Cerebellar nuclear complex (tissue), 1 donor: ENCODE measurements around the gene OSBP2.

Source experiments
- DNase-seq, 2 experiments: peaks; one replicate each; lab custom pipeline; 2025; lab: John Stamatoyannopoulos, UW

Gene OSBP2, protein sequence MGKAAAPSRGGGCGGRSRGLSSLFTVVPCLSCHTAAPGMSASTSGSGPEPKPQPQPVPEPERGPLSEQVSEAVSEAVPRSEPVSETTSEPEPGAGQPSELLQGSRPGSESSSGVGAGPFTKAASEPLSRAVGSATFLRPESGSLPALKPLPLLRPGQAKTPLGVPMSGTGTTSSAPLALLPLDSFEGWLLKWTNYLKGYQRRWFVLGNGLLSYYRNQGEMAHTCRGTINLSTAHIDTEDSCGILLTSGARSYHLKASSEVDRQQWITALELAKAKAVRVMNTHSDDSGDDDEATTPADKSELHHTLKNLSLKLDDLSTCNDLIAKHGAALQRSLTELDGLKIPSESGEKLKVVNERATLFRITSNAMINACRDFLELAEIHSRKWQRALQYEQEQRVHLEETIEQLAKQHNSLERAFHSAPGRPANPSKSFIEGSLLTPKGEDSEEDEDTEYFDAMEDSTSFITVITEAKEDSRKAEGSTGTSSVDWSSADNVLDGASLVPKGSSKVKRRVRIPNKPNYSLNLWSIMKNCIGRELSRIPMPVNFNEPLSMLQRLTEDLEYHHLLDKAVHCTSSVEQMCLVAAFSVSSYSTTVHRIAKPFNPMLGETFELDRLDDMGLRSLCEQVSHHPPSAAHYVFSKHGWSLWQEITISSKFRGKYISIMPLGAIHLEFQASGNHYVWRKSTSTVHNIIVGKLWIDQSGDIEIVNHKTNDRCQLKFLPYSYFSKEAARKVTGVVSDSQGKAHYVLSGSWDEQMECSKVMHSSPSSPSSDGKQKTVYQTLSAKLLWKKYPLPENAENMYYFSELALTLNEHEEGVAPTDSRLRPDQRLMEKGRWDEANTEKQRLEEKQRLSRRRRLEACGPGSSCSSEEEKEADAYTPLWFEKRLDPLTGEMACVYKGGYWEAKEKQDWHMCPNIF

DNA sequence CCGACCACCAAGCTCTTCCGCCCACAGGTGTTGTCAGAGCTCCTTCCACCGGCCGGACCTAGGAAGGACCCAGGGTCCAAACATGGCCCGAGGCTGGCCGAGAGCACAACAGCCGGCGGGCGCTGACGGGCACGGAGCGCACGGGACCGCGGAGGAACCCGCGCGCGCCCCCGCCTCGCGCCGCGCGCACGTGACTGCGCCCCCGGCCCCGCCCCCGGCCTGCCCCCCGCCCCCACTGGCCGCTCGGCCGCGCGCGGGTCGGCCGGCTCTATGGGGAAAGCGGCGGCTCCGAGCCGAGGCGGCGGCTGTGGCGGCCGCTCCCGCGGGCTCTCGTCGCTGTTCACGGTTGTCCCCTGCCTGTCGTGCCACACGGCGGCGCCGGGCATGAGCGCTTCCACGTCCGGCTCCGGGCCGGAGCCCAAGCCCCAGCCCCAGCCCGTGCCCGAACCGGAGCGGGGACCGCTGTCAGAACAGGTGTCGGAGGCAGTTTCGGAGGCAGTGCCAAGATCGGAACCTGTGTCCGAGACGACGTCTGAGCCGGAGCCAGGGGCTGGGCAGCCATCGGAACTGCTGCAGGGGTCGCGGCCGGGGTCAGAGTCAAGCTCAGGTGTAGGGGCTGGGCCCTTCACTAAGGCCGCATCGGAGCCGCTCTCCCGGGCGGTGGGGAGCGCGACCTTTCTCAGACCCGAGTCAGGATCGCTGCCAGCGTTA, at the start of gene OSBP2:
Gene OSBP2 (plus strand): TSS at position 235 of the 711 bp plus-strand sequence. CDS start 36 bp downstream, at position 271.
- DNase-seq: peak in 1 of 2 experiments; percentile 19

DNA sequence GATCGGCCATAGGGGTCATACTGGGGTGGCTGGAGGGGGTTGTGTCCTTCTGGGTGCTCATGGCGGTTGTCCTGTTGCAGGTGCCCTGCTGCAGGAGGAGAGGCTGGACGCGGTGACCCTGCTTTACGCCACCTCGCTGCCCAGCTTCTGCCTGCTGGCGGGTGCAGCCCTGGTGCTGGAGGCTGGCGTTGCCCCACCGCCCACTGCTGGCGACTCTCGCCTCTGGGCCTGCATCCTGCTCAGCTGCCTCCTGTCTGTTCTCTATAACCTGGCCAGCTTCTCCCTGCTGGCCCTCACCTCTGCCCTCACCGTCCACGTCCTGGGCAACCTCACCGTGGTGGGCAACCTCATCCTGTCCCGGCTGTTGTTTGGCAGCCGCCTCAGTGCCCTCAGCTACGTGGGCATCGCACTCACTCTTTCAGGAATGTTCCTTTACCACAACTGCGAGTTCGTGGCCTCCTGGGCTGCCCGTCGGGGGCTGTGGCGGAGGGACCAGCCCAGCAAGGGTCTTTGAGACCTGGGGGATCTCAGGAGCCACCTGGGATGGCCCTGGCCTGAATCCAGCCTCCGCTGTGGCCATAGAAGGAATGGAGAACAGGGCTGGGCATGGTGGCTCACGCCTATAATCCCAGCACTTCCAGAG, 48.0 kb upstream of the OSBP2 start:
- DNase-seq: no peak

DNA sequence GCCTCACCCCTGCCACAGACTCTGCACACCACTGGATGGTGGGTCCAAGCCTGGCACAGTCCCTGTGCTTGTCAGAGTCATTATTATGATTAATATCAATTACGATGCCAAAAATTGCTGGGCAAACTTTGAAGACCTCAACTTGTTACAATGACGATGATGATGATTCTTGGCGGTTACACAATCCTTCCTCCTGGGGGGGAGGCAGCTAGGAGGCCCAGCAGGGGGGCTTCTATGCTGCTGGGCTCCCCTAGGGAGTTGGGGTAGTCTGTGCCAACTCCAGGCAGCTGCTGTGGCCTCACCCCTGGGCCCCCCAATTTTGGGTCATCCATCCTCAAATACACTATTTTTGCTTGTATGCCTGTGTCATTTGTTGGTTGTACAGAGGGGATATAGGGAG, 47.1 kb upstream of the OSBP2 start:
- DNase-seq: no peak

DNA sequence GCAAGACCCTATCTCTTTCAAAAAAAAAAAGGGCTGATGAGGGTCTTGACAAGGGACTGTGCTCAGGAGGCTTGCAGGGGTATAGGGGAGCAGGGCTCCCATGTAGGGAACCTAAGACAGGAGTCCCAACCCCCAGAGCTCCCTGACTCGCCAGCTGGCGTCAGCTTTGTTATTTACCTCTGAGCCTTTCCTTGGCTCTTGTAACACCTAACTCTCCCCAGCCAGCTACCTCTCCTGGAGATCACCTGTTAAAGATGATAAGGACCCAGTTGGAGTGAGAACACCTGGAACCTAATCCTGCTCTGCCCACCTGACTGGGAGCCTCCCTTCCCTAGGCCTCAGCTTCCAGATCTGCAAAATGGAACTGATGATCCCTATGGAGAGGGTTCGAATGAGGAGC, 45.8 kb upstream of the OSBP2 start:
- DNase-seq: no peak

DNA sequence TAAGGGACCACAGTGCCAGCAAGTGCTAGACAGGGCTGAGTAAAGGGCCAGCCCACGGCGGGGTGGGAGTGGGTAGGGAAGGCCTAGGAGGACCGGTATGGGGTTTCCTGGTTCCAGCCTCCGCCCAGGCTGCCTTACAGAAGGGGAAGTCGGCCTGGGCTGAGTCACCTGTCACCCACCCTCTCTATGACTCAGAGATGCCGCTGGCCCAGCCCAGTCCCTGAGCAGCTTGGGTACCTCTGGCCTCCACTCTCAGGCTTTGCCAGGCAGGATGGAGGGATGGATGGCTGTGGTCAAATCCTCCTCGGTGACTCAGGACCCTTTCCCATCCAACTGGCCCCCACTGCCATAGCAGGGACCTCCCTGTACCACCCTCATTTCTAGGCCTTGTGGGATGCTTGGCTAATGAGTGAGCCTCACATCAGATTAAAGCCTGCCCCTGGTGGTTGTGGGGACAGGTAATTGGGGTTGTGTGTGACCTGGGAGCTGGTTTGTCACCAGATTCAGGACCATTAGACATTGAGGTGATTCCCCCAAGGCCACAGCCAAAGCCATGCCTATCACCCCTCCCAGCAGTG, 45.2 kb upstream of the OSBP2 start:
- no peak for DNase-seq

DNA sequence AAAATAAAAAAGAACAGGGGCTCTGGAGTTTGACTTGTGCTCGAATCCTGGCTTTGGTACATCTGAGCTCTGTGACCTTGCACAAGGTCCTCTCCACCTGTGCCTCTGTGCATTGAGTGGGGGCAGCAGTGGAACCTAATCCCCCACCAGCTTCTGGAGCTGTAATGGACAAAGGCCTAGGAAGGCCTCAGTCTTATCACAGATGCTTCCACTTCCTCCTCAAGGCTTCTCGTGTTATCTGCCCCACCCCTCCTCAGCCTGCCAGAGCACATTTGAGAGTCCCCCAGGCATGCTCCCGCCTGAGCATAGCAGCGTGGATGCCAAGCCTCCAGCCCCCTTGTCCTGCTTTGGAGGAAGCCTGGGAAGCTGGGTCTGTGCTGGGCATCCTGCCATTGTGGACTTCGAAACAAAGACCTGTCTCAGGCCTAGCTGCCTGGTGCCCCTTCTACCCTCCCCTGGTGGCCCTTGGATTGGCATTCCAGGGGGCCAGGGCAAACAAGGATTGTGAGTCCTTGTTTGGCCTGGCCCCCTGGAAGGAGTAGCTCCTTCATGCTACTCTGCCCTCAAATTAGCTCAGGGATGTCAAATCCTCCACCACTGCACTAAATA, 44.1 kb upstream of the OSBP2 start:
- no peak for DNase-seq

DNA sequence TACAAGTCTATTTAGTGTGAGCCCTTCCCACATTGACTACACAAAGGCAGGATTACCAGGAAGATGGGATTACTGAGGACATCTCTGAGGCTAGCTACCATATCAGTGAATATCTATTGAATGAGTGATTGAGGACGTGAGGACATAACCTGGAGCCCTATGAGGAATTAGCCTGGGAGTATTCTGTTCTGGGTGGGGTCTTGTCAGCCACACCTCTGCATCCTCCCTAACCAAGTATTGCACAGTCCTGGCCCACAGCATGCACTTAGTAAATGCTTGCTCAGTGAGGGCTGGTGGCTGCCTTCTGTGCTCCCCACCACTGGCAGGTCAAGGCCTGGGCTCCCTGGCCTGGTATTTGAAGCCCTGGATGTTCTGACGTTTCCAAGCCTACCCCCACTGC, 41.8 kb upstream of the OSBP2 start:
- no peak for DNase-seq

DNA sequence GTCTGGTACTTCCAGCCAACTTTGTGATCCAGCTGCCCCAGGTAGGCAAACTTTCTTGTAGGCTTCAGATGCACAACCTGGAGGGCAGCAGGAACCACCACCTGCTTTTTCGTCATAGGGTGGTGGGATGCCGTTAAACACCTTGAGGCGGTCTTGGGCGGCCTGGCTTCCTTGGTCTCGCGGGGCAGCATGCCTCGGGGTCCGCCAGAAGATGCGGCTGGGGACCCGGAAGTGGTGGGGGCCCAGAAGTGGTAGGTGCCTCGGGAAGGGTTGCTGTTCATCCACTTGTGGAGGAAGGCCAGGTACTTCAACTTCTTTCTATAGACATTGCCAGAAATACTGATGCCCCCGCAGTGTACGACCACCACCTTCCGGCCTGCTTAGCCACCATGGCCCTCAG, 40.3 kb upstream of the OSBP2 start:
- DNase-seq: no peak

DNA sequence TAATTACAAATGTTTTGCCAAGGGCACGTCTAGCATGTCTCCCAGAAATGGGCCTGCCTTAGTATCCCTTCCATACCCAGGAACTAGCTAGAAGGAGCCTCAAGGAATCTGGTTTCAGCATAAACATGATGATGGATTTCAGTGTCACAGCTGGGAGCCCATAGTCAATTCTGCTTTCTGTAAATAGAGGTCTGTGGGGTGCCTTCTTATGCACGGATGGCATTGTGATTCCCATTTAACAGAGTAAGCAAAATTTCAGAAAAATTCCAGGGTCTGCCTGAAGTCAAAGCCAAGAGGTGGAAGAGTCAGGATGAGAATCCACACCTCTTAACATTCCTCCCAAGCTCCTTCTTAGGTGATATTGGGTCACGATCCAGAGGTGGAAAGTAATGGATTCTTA, 39.1 kb upstream of the OSBP2 start:
- DNase-seq: no peak

DNA sequence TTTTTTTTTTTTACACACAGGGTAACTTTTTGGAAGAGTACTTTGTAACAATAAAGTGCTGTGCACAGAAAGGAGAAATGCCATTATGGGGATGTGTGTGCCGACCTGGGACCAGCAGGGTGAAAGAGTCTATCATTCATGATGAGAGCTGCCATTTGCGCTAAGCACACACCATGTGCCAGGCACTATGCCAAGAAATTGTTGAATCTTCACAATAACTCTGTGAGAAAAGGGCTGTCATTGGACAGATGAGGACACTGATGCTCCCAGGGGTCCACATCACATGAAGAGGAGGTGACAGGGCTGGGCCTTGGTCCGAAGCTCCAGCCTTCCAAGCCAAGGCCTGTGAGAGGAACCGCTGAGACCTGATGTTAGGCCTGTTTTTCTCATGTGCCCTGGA, 32.6 kb upstream of the OSBP2 start:
- DNase-seq: no peak

DNA sequence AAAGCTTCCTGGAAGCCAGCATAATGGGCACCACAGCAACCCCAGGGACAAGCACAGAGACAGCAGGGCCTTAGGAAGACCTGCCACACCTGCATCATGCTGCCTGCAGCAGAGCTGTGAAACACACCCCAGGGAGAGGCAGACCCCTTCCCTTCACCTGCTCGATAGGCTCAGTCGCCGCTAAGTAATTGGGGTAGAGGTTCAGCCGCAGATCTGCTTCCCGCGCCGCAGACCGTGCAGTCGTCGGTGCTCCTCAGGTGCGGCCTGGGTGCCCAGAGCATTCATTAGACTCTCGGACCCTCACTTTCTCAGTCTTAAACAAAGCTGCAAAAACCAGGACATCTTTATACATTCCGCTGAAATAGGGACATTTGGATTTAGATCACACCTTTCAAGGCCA, 29.9 kb upstream of the OSBP2 start:
- no peak for DNase-seq

DNA sequence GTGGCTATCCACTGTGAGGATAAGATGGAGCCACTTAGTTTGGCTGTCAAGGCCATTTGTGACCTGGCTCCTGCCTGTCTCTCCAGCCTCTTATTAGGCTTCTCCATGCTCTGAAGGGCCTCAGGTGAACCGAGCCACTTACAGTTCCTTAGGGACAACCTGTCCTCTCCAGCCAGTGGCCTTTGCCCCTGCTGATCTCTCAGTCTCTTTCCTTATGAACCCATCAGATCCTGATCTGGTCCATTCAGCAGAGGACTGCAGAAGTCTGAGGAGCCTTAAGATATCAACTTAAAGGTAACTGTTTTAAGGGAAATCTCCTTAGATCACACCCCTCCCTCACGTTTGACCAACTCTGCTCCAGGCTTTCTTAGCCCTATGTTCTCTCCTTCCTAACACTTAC, 29.4 kb upstream of the OSBP2 start:
- DNase-seq: no peak

DNA sequence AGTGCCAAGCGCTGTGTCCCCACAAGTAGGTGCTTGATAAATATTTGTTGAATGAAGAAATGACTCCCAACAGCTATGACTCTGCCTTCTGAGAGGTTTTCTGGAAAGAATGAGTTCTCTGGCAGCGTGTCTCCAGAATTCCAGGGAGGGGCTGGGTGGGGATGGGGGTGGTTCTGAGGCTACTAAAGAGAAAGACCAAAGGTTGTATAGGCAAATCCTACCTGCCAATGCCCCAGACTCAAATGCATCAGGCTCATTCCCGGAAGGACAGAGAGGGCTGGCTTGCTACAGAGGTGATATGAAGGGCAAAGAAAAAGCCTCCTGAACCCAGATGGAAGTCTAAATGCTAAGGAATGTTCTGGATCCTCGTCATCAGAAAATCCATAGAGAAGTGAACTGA, 28.9 kb upstream of the OSBP2 start:
- DNase-seq: no peak

DNA sequence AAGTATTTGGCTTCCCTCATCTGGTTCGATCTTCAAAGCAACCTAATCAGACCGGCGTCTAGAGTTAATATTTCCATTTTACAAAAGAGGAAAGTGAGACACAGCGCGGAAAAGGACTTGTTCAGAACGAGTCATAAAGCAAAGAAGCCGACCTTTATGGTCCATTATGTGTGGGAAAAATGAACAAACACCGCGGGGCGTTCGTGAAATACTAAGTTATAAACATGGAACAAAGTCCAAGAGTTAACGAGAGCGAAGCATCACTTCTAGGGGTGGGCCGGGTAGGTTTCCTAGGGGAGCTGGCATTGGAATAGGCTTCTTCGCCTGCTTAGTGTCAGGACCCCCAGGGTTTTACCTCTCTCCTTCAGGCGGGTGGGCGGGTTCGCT, 27.6 kb upstream of the OSBP2 start:
- DNase-seq: no peak

DNA sequence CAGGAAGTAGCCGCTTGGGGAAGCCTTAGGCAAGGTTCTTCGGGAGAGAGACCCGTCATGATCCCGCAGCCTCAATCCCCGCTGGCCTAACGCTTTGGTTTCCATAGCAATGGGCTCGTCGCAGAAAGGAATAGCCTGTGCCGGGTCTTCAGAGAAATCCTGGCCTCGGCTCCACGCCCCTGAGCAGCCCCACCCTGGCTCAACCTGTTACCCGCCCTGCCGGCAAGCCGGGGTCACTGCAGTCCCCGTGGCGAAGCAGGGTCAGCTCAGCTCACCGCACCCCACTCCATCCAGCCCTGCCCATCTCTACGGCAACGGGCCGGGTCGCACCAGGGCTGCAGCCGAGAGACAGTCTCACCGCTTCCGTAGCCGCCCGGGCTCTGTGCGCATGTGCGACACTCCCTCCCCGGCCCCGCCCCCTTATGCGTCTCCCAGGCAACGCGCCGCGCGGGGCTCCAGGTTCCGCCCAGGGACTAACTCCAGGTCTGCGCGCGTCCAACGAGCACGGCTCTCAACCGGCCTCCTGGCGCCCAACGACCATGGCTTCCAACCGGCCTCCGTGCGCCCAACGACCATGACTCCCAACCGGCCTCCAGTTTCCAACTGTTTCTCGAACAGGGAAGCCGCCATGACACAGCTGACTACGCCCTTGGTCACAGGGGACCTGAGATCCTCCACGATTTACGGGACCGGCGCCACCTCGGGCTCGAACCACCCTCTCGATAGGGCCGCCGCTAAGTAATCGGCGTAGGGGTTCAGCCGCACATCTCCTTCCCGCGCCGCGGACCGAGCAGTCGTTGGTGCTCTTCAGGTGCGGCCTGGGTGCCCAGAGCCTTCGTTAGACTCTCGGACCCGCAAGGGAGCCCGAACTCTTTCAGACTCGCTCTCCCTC, 26.9 kb upstream of the OSBP2 start, which contains the start of gene DUSP18:
Gene DUSP18 (minus strand): TSS at position 382 of the 892 bp plus-strand sequence. CDS start 3,872 bp downstream, outside the sequence.
- peak; percentile 41 to 50 for DNase-seq

DNA sequence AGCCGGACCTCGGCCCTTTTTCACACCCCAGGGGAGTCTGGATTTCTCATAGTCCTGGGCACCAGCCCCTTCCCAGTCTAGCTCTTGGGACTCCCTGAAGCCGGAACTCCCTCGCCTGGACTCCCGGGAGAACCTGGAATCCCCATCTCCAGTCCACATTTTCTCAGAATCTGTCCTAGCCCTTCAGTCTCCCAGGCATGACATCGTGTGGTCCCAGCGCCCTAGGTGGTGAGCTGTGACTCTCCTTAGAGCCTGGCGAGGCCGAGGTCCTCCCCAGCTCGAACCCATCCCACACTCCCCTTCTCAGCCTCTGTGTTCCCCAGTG, 26.3 kb upstream of the OSBP2 start:
- no peak for DNase-seq

DNA sequence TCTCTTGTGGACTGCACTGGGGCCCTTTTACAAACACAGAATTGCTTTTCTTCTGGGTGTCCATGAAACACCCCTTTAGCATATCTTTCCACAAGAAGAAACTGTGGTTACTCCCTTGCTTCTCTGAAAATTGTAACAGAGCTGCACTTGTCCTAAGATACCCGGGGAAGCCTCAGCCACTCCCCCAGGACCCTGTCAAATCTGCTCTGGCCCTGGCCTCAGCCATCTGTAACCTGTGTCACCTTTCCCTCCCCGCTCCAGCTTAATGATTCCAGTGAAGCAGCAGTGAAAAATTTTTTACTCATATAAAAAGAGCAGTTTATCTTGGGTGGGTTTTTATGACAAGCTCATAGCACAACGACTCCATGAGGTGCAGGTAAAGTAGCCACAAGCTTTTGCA, 23.6 kb upstream of the OSBP2 start:
- DNase-seq: no peak

DNA sequence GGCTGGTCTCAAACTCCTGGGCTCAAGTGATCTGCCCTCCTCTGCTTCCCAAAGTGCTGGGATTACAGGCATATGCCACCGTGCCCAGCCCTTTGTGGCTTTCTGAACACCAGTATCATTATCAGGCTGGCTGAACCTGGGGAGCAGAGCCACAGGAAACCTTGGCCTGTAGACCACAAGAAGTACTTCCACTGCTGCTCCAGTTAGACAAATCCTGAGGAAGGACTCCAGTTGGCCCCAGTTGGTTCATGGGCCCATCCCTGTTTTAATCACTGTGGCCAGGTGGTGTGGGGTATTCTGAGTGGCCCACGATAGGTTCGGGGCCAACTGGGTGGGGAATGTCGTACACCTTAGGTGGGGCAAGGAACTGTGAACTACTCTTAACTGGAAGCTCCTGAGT, 21.5 kb upstream of the OSBP2 start:
- DNase-seq: no peak

DNA sequence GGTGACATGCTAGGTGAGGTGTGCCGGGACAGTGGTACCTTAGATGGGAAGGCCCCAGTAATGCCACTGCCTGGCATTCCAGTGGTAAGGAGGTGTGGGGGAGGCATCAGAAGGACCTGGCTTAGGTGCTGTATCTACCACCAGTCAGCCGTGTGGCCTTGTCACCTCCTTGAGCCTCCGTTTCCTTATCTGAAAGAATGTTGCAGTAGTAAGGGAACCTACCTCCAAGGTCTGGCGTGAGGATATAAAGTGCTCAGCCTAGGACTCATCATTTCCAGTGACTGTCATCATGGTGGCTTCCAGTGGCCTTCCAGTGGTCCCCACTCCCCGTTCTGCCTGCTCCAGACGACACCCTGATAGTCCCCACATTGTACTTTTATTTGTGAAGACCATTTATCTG, 20.2 kb upstream of the OSBP2 start:
- DNase-seq: no peak

DNA sequence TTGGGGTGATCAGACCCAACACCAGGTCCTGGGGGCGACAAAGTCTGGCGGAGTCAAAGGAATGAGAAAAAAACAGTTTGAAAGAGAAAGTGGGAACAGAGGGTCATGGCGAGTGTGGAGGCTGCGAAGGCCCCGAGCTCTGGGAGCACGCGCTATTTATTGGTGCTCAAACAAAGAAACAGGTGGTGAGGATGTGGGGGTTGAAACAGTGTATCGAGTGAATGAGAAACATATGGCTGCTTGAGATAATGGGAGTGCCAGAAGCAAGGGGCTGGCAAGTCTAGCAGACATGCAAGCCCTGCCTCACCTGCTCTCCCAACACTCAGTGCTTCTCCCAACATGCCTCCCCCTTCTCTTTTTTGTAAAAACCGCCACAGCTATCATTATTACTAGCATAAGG, 19.2 kb upstream of the OSBP2 start:
- DNase-seq: no peak
